Parathyroid adenoma (tissue), 2 donors: ENCODE results near the gene RCBTB2.

Experiments
- H2AFZ ChIP-seq: fragments of 300-600 bp; sonication (generic); one replicate; pipeline ENCODE4 v1.7.0; 2017; ENCODE audit warnings: antibody characterized with exemption, mild to moderate bottlenecking
- H3K27ac ChIP-seq: fragments of 300-600 bp; sonication (generic); one replicate; pipeline ENCODE4 v1.7.0; 2017
- H3K27me3 ChIP-seq: fragments of 300-600 bp; sonication (generic); one replicate; pipeline ENCODE4 v1.7.0; 2017; ENCODE audit warnings: low read length; ENCODE audit not compliant: control insufficient read depth, insufficient read depth
- H3K36me3 ChIP-seq: fragments of 300-600 bp; sonication (generic); one replicate; pipeline ENCODE4 v1.7.0; 2017; ENCODE audit warnings: low read length; ENCODE audit not compliant: control insufficient read depth, insufficient read depth
- H3K4me1 ChIP-seq: fragments of 300-600 bp; sonication (generic); one replicate; pipeline ENCODE4 v1.7.0; 2017; ENCODE audit warnings: control low read depth
- H3K4me2 ChIP-seq: fragments of 300-600 bp; sonication (generic); one replicate; pipeline ENCODE4 v1.7.0; 2017; ENCODE audit warnings: low read length
- H3K4me3 ChIP-seq: fragments of 300-600 bp; sonication (generic); one replicate; pipeline ENCODE4 v1.7.0; 2017; ENCODE audit warnings: low read depth, low read length
- H3K79me2 ChIP-seq: fragments of 300-600 bp; sonication (generic); one replicate; pipeline ENCODE4 v1.7.0; 2017; ENCODE audit warnings: control low read depth
- H3K9ac ChIP-seq: fragments of 300-600 bp; sonication (generic); one replicate; pipeline ENCODE4 v1.7.0; 2017; ENCODE audit warnings: mild to moderate bottlenecking
- H3K9me3 ChIP-seq: fragments of 300-600 bp; sonication (generic); one replicate; pipeline ENCODE4 v1.7.0; 2017; ENCODE audit warnings: low read length; ENCODE audit not compliant: control insufficient read depth
- CTCF ChIP-seq: fragments of 300-600 bp; sonication (generic); IDR thresholded peaks from one replicate; pipeline ENCODE4 v1.7.0; 2017; ENCODE audit warnings: antibody characterized with exemption, mild to moderate bottlenecking
- donor health status: primary hyperparathyroidism.

Gene RCBTB2

GRCh38 chr13:48518083-48518482, 14.8 kb downstream of the RCBTB2 start:
- Histone ChIP-seq H3K36me3 (no peaks in the 10 kb centered on the region), H2AFZ (no peak overlapping the region), H3K9ac (no peak overlapping the region), H3K4me1 (no peaks in the 10 kb centered on the region), H3K27ac (no peak overlapping the region), H3K9me3 (no peaks in the 10 kb centered on the region), H3K4me2 (no peak overlapping the region), H3K79me2 (no peaks in the 10 kb centered on the region), H3K4me3 (no peak overlapping the region), H3K27me3 (no peaks in the 10 kb centered on the region)
- no peak for TF ChIP-seq CTCF

- TF ChIP-seq CTCF: no peak
- no peaks in the 10 kb centered on the region for H3K9me3 ChIP-seq
- H3K27ac ChIP-seq: no peak overlapping the region
- no peaks in the 10 kb centered on the region for H3K27me3 ChIP-seq
- no peak overlapping the region for H2AFZ ChIP-seq
- no peak overlapping the region for H3K9ac ChIP-seq
- H3K4me3 ChIP-seq: no peak overlapping the region
- no peaks in the 10 kb centered on the region for H3K36me3 ChIP-seq
- no peak overlapping the region for H3K4me2 ChIP-seq
- H3K4me1 ChIP-seq: no peaks in the 10 kb centered on the region
- H3K79me2 ChIP-seq: no peaks in the 10 kb centered on the region
Observed at GRCh38 chr13:48515732-48516131, 17.1 kb downstream of the RCBTB2 start.

- no peak for TF ChIP-seq CTCF
- Histone ChIP-seq H3K9me3 (no peaks in the 10 kb centered on the region), H3K4me2 (no peak overlapping the region), H3K9ac (no peak overlapping the region), H3K4me3 (no peak overlapping the region), H3K27me3 (no peaks in the 10 kb centered on the region), H3K4me1 (no peaks in the 10 kb centered on the region), H3K79me2 (no peaks in the 10 kb centered on the region), H2AFZ (no peak overlapping the region), H3K27ac (no peak overlapping the region), H3K36me3 (no peaks in the 10 kb centered on the region)
Observed at GRCh38 chr13:48514793-48515192, 18.1 kb downstream of the RCBTB2 start.

GRCh38 chr13:48511621-48512230, 21.2 kb downstream of the RCBTB2 start:
- Histone ChIP-seq H3K27ac (no peak overlapping the region), H3K4me2 (no peak overlapping the region), H3K27me3 (no peaks in the 10 kb centered on the region), H3K4me1 (no peaks in the 10 kb centered on the region), H3K79me2 (no peaks in the 10 kb centered on the region), H3K9ac (no peak overlapping the region), H3K36me3 (no peaks in the 10 kb centered on the region), H3K9me3 (no peaks in the 10 kb centered on the region), H3K4me3 (no peak overlapping the region), H2AFZ (no peak overlapping the region)
- TF ChIP-seq CTCF: no peak

- Histone ChIP-seq H3K9me3 (no peaks in the 10 kb centered on the region), H3K27me3 (no peaks in the 10 kb centered on the region), H2AFZ (no peak overlapping the region), H3K4me3 (no peak overlapping the region), H3K36me3 (no peaks in the 10 kb centered on the region), H3K27ac (no peak overlapping the region), H3K4me2 (no peak overlapping the region), H3K79me2 (no peaks in the 10 kb centered on the region), H3K4me1 (no peaks in the 10 kb centered on the region), H3K9ac (no peak overlapping the region)
- no peak for TF ChIP-seq CTCF
Observed at GRCh38 chr13:48510698-48511097, 22.2 kb downstream of the RCBTB2 start.
